D721Med (cell line): ENCODE results near the gene DNAJB5.
"Not testable (repeated sequence)": the region's sequence is repeated elsewhere in the genome, so short reads cannot be mapped to it uniquely, and the experiment has no call there.

Experiments
- DNase-seq: peaks from one replicate; pipeline ENCODE4 v3.0.0; 2011; ENCODE audit warnings: low spot score; ENCODE audit not compliant: insufficient read length
- FAIRE-seq: peaks from 2 replicates; lab custom pipeline; 2011; peaks lifted over from hg19 to GRCh38; lab: Jason Lieb, UNC
- CTCF ChIP-seq: IDR thresholded peaks from 2 replicates; pipeline ENCODE4 v1.5.1; 2012; ENCODE audit warnings: mild to moderate bottlenecking, control low read depth; ENCODE audit not compliant: insufficient read depth; ENCODE audit errors: missing control alignments

The DNAJB5 gene

GRCh38 chr9:35001285-35001677 is 11.7 kb downstream of the DNAJB5 start:
- DNase-seq: no peak
- no peak for TF ChIP-seq CTCF

GRCh38 chr9:35001803-35002502 is 12.4 kb downstream of the DNAJB5 start:
- no peak for TF ChIP-seq CTCF
- FAIRE-seq (no peak), DNase-seq (no peak)

More at GRCh38 chr9:35001285-35001677, 11.7 kb downstream of the DNAJB5 start:
- FAIRE-seq: no peak

- DNase-seq: no peak
- no peak for TF ChIP-seq CTCF
- no peak for FAIRE-seq
Measured at GRCh38 chr9:35002623-35003022, 13.1 kb downstream of the DNAJB5 start.

- DNase-seq, FAIRE-seq: not testable (repeated sequence)
Measured at GRCh38 chr9:35004299-35004698, 14.8 kb downstream of the DNAJB5 start.

- no peak for FAIRE-seq
- no peak for TF ChIP-seq CTCF
Measured at GRCh38 chr9:35010351-35010958, 20.9 kb downstream of the DNAJB5 start.

GRCh38 chr9:35014517-35014916 is 25.0 kb downstream of the DNAJB5 start:
- DNase-seq: no peak
- no peak for TF ChIP-seq CTCF
- FAIRE-seq: no peak

More at GRCh38 chr9:35010351-35010958, 20.9 kb downstream of the DNAJB5 start:
- DNase-seq: no peak

- DNase-seq, FAIRE-seq: not testable (repeated sequence)
Measured at GRCh38 chr9:35023443-35023842, 33.9 kb downstream of the DNAJB5 start.

GRCh38 chr9:35026671-35027070 is 37.1 kb downstream of the DNAJB5 start:
- no peak for TF ChIP-seq CTCF
- DNase-seq (no peak), FAIRE-seq (no peak)
